Heart right ventricle (tissue), 16 donors: Measurements from ENCODE around the gene M6PR. TPM values are rescaled to one million over a fixed set of nuclear protein-coding genes. Genes with fewer than 3 reads are reported as not detected.
"Not testable (repeated sequence)": the region's sequence is repeated elsewhere in the genome, so short reads cannot be mapped to it uniquely, and the experiment has no call there.

ENCODE experiments used
- ATAC-seq, 8 donors: fragments of 200-7000 bp; cut with Tn5 transposase; one replicate each; pipeline ENCODE4 v1.9.1; 2020; ENCODE audit warnings: mild to moderate bottlenecking in 8 of 8, moderate library complexity in 8 of 8, moderate number of reproducible peaks in 1 of 8
- DNase-seq, 2 donors: peaks; one replicate each; pipeline ENCODE4 v3.0.0-alpha.2; 2020
- H3K27ac ChIP-seq, 10 donors: fragments of 200-600 bp; sonication (generic) in 2 of 10; one replicate each; pipeline versions ENCODE4 v1.5.0 to v1.8.0; 2020 to 2022; ENCODE audit warnings: mild to moderate bottlenecking in 3 of 10
- H3K27me3 ChIP-seq, 7 donors: fragments of 200-600 bp; one replicate each; pipeline ENCODE4 v1.8.0; 2021 to 2022; ENCODE audit warnings: mild to moderate bottlenecking in 2 of 7
- H3K36me3 ChIP-seq, 9 donors: fragments of 200-600 bp; sonication (generic) in 1 of 9; one replicate each; pipeline versions ENCODE4 v1.5.0 to v1.8.0; 2020 to 2022; ENCODE audit warnings: mild to moderate bottlenecking in 2 of 9
- H3K4me1 ChIP-seq, 9 donors: fragments of 200-600 bp; sonication (generic) in 1 of 9; one replicate each; pipeline versions ENCODE4 v1.5.0 to v1.8.0; 2020 to 2022; ENCODE audit warnings: mild to moderate bottlenecking in 4 of 9
- H3K4me3 ChIP-seq, 10 donors: fragments of 200-600 bp; sonication (generic) in 2 of 10; one replicate each; pipeline versions ENCODE4 v1.5.0 to v1.8.0; 2020 to 2022; ENCODE audit warnings: mild to moderate bottlenecking in 7 of 10, moderate library complexity in 2 of 10
- H3K9me3 ChIP-seq, 11 donors: fragments of 200-600 bp in 10 of 11; sonication (generic) in 2 of 11; one replicate each; pipeline versions ENCODE4 v1.5.0 to v1.8.0; 2013 to 2022; ENCODE audit warnings: mild to moderate bottlenecking in 2 of 11, control low read depth in 1 of 11, moderate library complexity in 1 of 11
- WGBS, 2 donors: extraction: QIAGEN DNeasy Blood & Tissue Kit; methylation state at CpG; one replicate each; pipeline ENCODE4 v1.1.7; 2013; ENCODE audit warnings: inconsistent platforms in 1 of 2; 5-methylcytosine and 5-hydroxymethylcytosine counted together
- intact Hi-C, 10 donors: fragments of 100-400 bp; cut with DNase I; formaldehyde crosslinking; loops; one replicate each; pipeline versions ENCODE4 v1.11.1 to v1.14.2; 2022
- polyA plus RNA-seq, 2 donors: library from polyadenylated mRNA; stranded (reverse); fragments of 200-250 nt; gene quantifications; one replicate each; pipeline ENCODE4 v1.2.3, GENCODE V29; 2013
- total RNA-seq, 10 donors: library from RNA; stranded (reverse); fragmentation: NEBNext Ultra II Directional in 3 of 10; extraction: Animal tissue kit (Norgen Biotek cat#: 25700) in 3 of 10; gene quantifications; one replicate each; pipeline versions ENCODE4 v1.2.1 to v1.2.4, GENCODE V29; 2021 to 2023
- TF ChIP-seq, protein P1 (sequence below), 9 donors: fragments of 200-600 bp; sonication (generic) in 2 of 9; IDR thresholded peaks; one replicate each; pipeline versions ENCODE4 v1.5.0 to v1.8.0; 2021 to 2022; ENCODE audit warnings: antibody characterized with exemption in 9 of 9, mild to moderate bottlenecking in 5 of 9, moderate library complexity in 1 of 9
- donor health status: Arrhythmogenic right ventricular cardiomyopathy.
- donor health status: ischemic (EF 13 %, LVEDD 7.1; RV severe dilation, severe dysfunction).
- donor health status: healthy with polysubstance abuse.
- donor health status: DM: no; HTN: yes; CAD: no.
- donor health status: DM: no; HTN: no; CAD: no.
- donor health status: ischemic (EF 25% LVEDD 6.9; RV normal size, moderate dysfunction).
- donor health status: ischemic (EF 25% LVEDD 5.7; RV mildly dilated, moderate dysfunction).
- donor health status: healthy.
- donor health status: DM: yes; HTN: yes; CAD: no.
- donor health status: Ischemic cardiomyopathy.
- donor health status: ischemic (EF 35%, LVEDD 5.7; RV mildly dilated, moderate dysfunction).
- donor health status: nonischemic (EF 11% LVEDD 7.7; RV severe dilation, severe dysfunction).
- donor health status: DM: yes; HTN: yes; CAD: no.
- donor health status: PGD.
- donor health status: ischemic (EF 29% LVEDD 5.4; RV normal size, mild dysfunction).
- donor health status: nonischemic (EF 23%, LVEDD 6.1; RV moderate dilation, normal function).

The M6PR gene
- total and polyA plus RNA-seq, 12 donors: 67.1 to 133 (median 102) TPM

DNA sequence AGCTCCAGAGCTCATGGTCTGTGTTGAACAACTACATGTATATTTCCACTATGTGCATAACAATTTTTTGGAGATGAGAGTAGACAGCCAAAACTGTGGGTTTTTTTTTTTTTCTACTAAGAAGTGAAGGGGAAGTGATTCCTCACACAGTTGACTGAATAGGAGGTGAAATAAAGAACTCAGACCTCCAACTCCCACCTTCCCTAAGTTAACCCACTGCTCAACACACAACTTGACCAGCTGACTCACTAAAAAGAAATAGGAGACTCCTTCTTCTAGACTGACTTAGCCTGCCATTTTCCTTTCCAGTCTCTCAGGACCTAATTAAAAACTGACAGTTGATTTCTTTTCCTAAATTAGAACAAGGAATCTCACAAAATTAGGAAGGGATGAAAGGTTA is 1.7 kb downstream of the M6PR start:
- ATAC-seq (no peak), DNase-seq (no peak)
- H3K36me3 ChIP-seq: peaks cover 0 to 42% (median 25%) of the 10 kb centered on the region in 9 donors
- peaks cover 0 to 3% (median 0%) of the 10 kb centered on the region in 11 donors for H3K9me3 ChIP-seq
- H3K27me3 ChIP-seq: no peaks in the 10 kb centered on the region
- H3K27ac ChIP-seq: peak overlapping the region in 1 of 10 donors; percentile 98
- intact Hi-C loops: loop anchor here in 4 of 10 donors (5.0 kb wide), 1 partner anchor 35 kb away; the partner anchor contains the start of gene PHC1 (in 4 of the 4)
- peak overlapping the region in 2 of 10 donors; percentile 74 to 77 for H3K4me3 ChIP-seq
- H3K4me1 ChIP-seq: peaks cover 7 to 46% (median 27%) of the 10 kb centered on the region in 9 donors
- TF ChIP-seq, protein P1, sequence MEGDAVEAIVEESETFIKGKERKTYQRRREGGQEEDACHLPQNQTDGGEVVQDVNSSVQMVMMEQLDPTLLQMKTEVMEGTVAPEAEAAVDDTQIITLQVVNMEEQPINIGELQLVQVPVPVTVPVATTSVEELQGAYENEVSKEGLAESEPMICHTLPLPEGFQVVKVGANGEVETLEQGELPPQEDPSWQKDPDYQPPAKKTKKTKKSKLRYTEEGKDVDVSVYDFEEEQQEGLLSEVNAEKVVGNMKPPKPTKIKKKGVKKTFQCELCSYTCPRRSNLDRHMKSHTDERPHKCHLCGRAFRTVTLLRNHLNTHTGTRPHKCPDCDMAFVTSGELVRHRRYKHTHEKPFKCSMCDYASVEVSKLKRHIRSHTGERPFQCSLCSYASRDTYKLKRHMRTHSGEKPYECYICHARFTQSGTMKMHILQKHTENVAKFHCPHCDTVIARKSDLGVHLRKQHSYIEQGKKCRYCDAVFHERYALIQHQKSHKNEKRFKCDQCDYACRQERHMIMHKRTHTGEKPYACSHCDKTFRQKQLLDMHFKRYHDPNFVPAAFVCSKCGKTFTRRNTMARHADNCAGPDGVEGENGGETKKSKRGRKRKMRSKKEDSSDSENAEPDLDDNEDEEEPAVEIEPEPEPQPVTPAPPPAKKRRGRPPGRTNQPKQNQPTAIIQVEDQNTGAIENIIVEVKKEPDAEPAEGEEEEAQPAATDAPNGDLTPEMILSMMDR (IDR thresholded peaks at IDR 0.05): no peak

DNA sequence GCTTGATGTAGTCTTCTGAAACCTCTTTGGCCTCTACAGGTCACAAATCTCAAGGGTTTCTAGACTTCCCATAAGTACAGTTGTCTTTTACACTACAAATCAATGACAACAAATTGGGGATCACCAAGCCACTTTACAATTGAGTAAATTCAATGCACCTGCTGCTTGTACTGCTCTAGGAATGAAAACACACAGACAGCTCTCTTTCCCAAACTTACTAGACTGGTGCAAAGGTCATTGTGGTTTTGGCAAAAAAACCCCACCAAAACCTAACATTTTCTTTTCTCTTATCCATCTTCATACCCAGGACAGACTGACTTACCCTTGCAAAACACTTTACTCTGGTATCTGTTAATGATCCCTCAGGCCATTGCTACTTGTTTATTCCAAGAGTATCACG is 2.7 kb downstream of the M6PR start:
- Histone ChIP-seq H3K4me3 (no peak overlapping the region), H3K9me3 (no peaks in the 10 kb centered on the region), H3K36me3 (peaks cover 0 to 52% (median 35%) of the 10 kb centered on the region in 9 donors), H3K27me3 (no peaks in the 10 kb centered on the region), H3K27ac (no peak overlapping the region), H3K4me1 (peaks cover 7 to 42% (median 27%) of the 10 kb centered on the region in 9 donors)
- TF ChIP-seq, protein P1 (IDR thresholded peaks at IDR 0.05): no peak
- ATAC-seq: no peak
- 79 to 87% methylated on average over 1 of the region's 1 CpG for WGBS, 2 donors
- intact Hi-C loops: loop anchor here in 4 of 10 donors (5.0 kb wide), 1 partner anchor 34 kb away; the partner anchor contains the start of gene PHC1 (in 4 of the 4)
- DNase-seq: no peak

DNA sequence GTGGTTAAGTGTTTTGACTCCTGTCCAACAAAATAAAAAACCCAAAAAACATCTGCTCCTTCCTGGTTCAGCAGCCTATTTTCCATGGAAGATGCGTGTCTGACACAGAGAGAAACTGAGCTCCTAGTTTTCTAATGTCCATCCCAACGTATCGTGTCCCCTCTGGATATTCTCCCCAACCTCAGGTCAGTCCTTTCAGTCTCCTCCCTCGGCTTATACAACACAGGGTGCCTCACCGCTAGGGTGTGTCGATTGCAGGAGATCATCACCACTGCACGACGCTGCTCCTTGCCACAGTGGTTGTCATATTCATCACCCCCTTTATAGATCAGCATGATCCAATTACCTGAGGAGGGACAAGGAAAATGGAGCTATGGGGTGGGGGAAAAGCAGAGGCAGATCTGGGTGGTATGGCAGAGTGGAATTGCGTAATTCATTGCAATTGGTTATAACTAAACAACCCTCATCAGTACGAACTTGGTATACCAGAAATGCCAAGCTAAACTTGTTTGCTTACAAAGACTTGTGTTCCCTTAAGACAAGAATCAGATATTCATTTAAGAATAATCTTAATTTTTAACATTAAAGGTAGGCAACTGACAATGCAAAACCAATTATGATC is 5.8 kb downstream of the M6PR start:
- no peaks in the 10 kb centered on the region for H3K27me3 ChIP-seq
- intact Hi-C loops: no loop called here
- 93 to 94% methylated on average over 10 of the region's 10 CpGs for WGBS, 2 donors
- H3K4me1 ChIP-seq: peaks cover 4 to 27% (median 15%) of the 10 kb centered on the region in 9 donors
- H3K36me3 ChIP-seq: peaks cover 0 to 63% (median 46%) of the 10 kb centered on the region in 9 donors
- no peak for ATAC-seq
- H3K9me3 ChIP-seq: no peaks in the 10 kb centered on the region
- DNase-seq: no peak
- H3K27ac ChIP-seq: no peak overlapping the region
- H3K4me3 ChIP-seq: no peak overlapping the region
- TF ChIP-seq, protein P1 (IDR thresholded peaks at IDR 0.05): no peak

DNA sequence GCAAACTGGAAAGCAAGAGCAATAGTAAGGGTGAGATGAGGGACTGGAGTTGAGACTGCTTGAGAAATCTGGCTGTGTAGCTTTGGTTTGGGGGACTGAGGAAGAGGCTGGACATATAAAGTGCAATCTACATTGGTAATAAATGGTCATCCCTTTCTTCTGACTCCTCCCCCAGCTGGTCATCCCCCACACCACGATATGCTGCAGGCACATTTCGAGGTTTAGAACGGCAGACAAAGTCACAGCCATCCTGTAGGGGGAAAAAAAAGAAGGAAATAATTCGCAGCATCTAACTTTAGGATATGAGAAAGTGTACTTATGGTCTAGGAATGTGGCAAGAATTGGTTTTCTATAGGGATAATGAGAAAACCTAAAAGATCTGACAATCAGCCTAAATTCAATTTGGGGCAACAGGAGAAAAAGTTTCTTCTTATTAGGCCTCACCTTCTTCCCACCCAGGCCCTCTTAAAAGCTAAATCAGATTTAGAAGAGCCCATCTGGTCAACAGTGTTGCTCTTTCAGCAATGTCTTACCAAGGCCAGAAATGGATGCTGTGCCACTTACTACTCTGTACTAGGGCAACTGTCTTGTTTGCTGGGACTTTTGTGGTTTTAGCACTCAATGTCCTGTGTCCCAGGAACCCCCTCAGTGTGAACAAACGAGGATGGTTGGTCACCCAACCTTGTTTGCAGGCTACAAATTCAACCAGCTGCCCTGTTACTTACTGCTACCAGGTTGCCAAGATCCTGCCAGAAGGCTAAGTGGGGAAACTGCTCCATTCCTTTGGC is 7.6 kb downstream of the M6PR start:
- DNase-seq (no peak), ATAC-seq (no peak)
- WGBS, 2 donors: 70 to 73% methylated on average over 5 of the region's 5 CpGs
- peaks cover 0 to 9% (median 0%) of the 10 kb centered on the region in 9 donors for H3K4me1 ChIP-seq
- no peak overlapping the region for H3K27ac ChIP-seq
- H3K36me3 ChIP-seq: peaks cover 0 to 81% (median 53%) of the 10 kb centered on the region in 9 donors
- H3K4me3 ChIP-seq: no peak overlapping the region
- intact Hi-C loops: no loop called here
- TF ChIP-seq, protein P1 (IDR thresholded peaks at IDR 0.05): no peak
- no peaks in the 10 kb centered on the region for H3K27me3 ChIP-seq
- no peaks in the 10 kb centered on the region for H3K9me3 ChIP-seq

DNA sequence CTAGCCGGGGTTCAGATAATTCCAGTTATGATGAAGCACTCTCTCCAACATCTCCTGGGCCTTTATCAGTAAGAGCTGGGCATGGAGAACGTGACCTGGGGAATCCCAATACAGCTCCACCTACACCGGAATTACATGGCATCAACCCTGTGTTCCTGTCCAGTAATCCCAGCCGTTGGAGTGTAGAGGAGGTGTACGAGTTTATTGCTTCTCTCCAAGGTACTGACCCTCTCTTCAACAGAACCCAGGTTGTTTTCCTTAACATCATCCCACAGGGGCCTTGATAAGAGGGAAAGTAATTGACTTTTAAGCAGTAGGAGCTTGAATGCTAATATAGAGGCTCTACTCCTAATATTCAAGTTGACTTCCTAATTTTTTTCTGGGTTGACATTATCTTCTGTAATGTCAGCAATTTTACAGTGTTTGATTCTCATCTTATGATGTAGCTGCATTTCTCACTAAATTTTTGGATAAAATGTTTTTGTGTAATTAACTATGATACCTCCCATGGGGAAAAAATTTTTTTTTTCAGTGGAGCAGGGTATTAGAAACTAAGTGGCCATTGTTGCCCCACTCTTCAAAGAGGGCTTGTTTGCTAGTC is 11.5 kb downstream of the M6PR start:
- intact Hi-C loops, H3K27ac ChIP-seq, H3K27me3 ChIP-seq, ATAC-seq, H3K4me1 ChIP-seq, H3K9me3 ChIP-seq, DNase-seq, H3K4me3 ChIP-seq: not testable (repeated sequence)
- WGBS, 2 donors: 58 to 70% methylated on average over 3 of the region's 5 CpGs
- peaks cover 0 to 82% (median 45%) of the 10 kb centered on the region in 9 donors for H3K36me3 ChIP-seq
